IPS DF 6.9 (cell line): ENCODE results near the gene MTX3.

ENCODE experiments used
- DNase-seq: peaks from one replicate; pipeline ENCODE4 v3.0.0-alpha.2; 2013; ENCODE audit warnings: low read depth, low spot score
- H3K27ac ChIP-seq: one replicate; pipeline ENCODE4 v1.5.1; 2013; ENCODE audit warnings: low read length, control low read depth
- H3K27me3 ChIP-seq: 2 replicates; pipeline ENCODE4 v1.6.1; 2013; ENCODE audit warnings: mild to moderate bottlenecking, low read length; ENCODE audit not compliant: control insufficient read depth, insufficient read depth
- H3K36me3 ChIP-seq: 2 replicates; pipeline ENCODE4 v1.6.1; 2013; ENCODE audit warnings: low read length; ENCODE audit not compliant: control insufficient read depth, insufficient read depth
- H3K4me1 ChIP-seq: 2 replicates; pipeline ENCODE4 v1.6.1; 2013; ENCODE audit warnings: low read length; ENCODE audit not compliant: control insufficient read depth, insufficient read depth
- H3K4me3 ChIP-seq: 2 replicates; pipeline ENCODE4 v1.5.1; 2013; ENCODE audit warnings: mild to moderate bottlenecking, low read length
- H3K9me3 ChIP-seq: 2 replicates; pipeline ENCODE4 v1.6.1; 2013; ENCODE audit warnings: low read length, inconsistent platforms; ENCODE audit not compliant: control insufficient read depth, insufficient read depth
- WGBS: extraction: QIAGEN DNeasy Blood & Tissue Kit; methylation state at CpG from one replicate; pipeline ENCODE4 v1.1.7; 2013; ENCODE audit warnings: mixed read lengths, missing lambda C conversion rate; ENCODE audit not compliant: insufficient read length, insufficient coverage; 5-methylcytosine and 5-hydroxymethylcytosine counted together

The MTX3 gene

GRCh38 chr5:80025069-80025468, 34.0 kb upstream of the MTX3 start:
- Histone ChIP-seq H3K4me3 (no peak overlapping the region), H3K9me3 (no peaks in the 10 kb centered on the region), H3K27me3 (no peaks in the 10 kb centered on the region), H3K27ac (no peak overlapping the region), H3K4me1 (no peaks in the 10 kb centered on the region), H3K36me3 (no peaks in the 10 kb centered on the region)
- no peak for DNase-seq
- no CpG with 5 or more reads among the region's 2 CpGs for whole genome bisulfite sequencing

- no CpG with 5 or more reads among the region's 5 CpGs for WGBS
- no peaks in the 10 kb centered on the region for H3K27me3 ChIP-seq
- H3K36me3 ChIP-seq, result no peaks in the 10 kb centered on the region
- H3K4me3 ChIP-seq, result no peak overlapping the region
- no peaks in the 10 kb centered on the region for H3K9me3 ChIP-seq
- no peaks in the 10 kb centered on the region for H3K4me1 ChIP-seq
- H3K27ac ChIP-seq, result no peak overlapping the region
- no peak for DNase-seq
These were observed 19.8 kb upstream of the MTX3 start for GRCh38 chr5:80010754-80011392.

GRCh38 chr5:80008995-80009765, 18.1 kb upstream of the MTX3 start:
- no peak overlapping the region for H3K4me3 ChIP-seq
- no CpG with 5 or more reads among the region's 4 CpGs for WGBS
- no peaks in the 10 kb centered on the region for H3K36me3 ChIP-seq

GRCh38 chr5:80002677-80003076, 11.6 kb upstream of the MTX3 start:
- WGBS, result no CpG with 5 or more reads among the region's 1 CpG
- Histone ChIP-seq H3K4me3 (no peak overlapping the region), H3K27ac (no peak overlapping the region), H3K4me1 (no peaks in the 10 kb centered on the region), H3K27me3 (no peaks in the 10 kb centered on the region), H3K9me3 (no peaks in the 10 kb centered on the region), H3K36me3 (no peaks in the 10 kb centered on the region)
- DNase-seq, result no peak

More at GRCh38 chr5:80008995-80009765, 18.1 kb upstream of the MTX3 start:
- Histone ChIP-seq H3K9me3 (no peaks in the 10 kb centered on the region), H3K27ac (no peak overlapping the region), H3K27me3 (no peaks in the 10 kb centered on the region), H3K4me1 (no peaks in the 10 kb centered on the region)
- DNase-seq, result no peak

- no peaks in the 10 kb centered on the region for H3K4me1 ChIP-seq
- no peaks in the 10 kb centered on the region for H3K27me3 ChIP-seq
- no peaks in the 10 kb centered on the region for H3K36me3 ChIP-seq
- no CpG with 5 or more reads among the region's 1 CpG for WGBS
- DNase-seq, result no peak
- no peak overlapping the region for H3K27ac ChIP-seq
- H3K4me3 ChIP-seq, result no peak overlapping the region
- no peaks in the 10 kb centered on the region for H3K9me3 ChIP-seq
These were observed 8.7 kb upstream of the MTX3 start for GRCh38 chr5:79999722-80000121.

GRCh38 chr5:79992891-79993657, 2.0 kb upstream of the MTX3 start:
- no peaks in the 10 kb centered on the region for H3K27me3 ChIP-seq
- no CpG with 5 or more reads among the region's 2 CpGs for WGBS
- no peak for DNase-seq
- H3K4me3 ChIP-seq, result no peak overlapping the region
- peaks cover 1% of the 10 kb centered on the region; the same call in 1 of the 2 replicates for H3K4me1 ChIP-seq
- no peak overlapping the region for H3K27ac ChIP-seq
- H3K36me3 ChIP-seq, result peaks cover 3% of the 10 kb centered on the region; the same call in 1 of the 2 replicates
- no peaks in the 10 kb centered on the region for H3K9me3 ChIP-seq

- Histone ChIP-seq H3K9me3 (no peaks in the 10 kb centered on the region), H3K36me3 (peaks cover 3% of the 10 kb centered on the region; the same call in 1 of the 2 replicates), H3K4me1 (peaks cover 1% of the 10 kb centered on the region; the same call in 1 of the 2 replicates), H3K27ac (no peak overlapping the region), H3K4me3 (peak overlapping the region; percentile 87; the same call in 1 of the 2 replicates), H3K27me3 (no peaks in the 10 kb centered on the region)
- DNase-seq, result no peak
- WGBS, result no CpG with 5 or more reads among the region's 6 CpGs
These were observed 861 bp downstream of the MTX3 start for GRCh38 chr5:79990205-79990597.

- DNase-seq, result no peak
- Histone ChIP-seq H3K4me3 (no peak overlapping the region), H3K27me3 (no peaks in the 10 kb centered on the region), H3K4me1 (no peaks in the 10 kb centered on the region), H3K36me3 (peaks cover 3% of the 10 kb centered on the region; the same call in 1 of the 2 replicates), H3K27ac (no peak overlapping the region), H3K9me3 (no peaks in the 10 kb centered on the region)
These were observed 4.8 kb downstream of the MTX3 start for GRCh38 chr5:79986260-79986659.

- no CpG with 5 or more reads among the region's 2 CpGs for WGBS
- no peak for DNase-seq
- H3K4me3 ChIP-seq, result no peak overlapping the region
- H3K9me3 ChIP-seq, result no peaks in the 10 kb centered on the region
- H3K27ac ChIP-seq, result no peak overlapping the region
- H3K36me3 ChIP-seq, result peaks cover 3% of the 10 kb centered on the region; the same call in 1 of the 2 replicates
- no peaks in the 10 kb centered on the region for H3K4me1 ChIP-seq
- no peaks in the 10 kb centered on the region for H3K27me3 ChIP-seq
These were observed 5.8 kb downstream of the MTX3 start for GRCh38 chr5:79985288-79985687.

- peaks cover 3% of the 10 kb centered on the region; the same call in 1 of the 2 replicates for H3K36me3 ChIP-seq
- H3K4me3 ChIP-seq, result no peak overlapping the region
- no peaks in the 10 kb centered on the region for H3K27me3 ChIP-seq
- no peak for DNase-seq
- no peaks in the 10 kb centered on the region for H3K9me3 ChIP-seq
- H3K4me1 ChIP-seq, result no peaks in the 10 kb centered on the region
- H3K27ac ChIP-seq, result no peak overlapping the region
These were observed 6.7 kb downstream of the MTX3 start for GRCh38 chr5:79984363-79984762.
